Activated CD8-positive, alpha-beta T cell treated with anti-CD3 and anti-CD28 coated beads for 36 hours (primary cell): ENCODE data around the gene TLCD1. TPM values are rescaled to one million over a fixed set of nuclear protein-coding genes. Genes with fewer than 3 reads are reported as not detected.

ENCODE experiments used
- ATAC-seq: fragments of 200-7000 bp; cut with Tn5 transposase; one replicate; pipeline ENCODE4 v1.10.0; 2021; ENCODE audit warnings: mild to moderate bottlenecking, moderate library complexity
- CTCF ChIA-PET: fragments of 350-600 bp; sonication (Branson Sonifier 250); formaldehyde crosslinking; loops from one replicate; lab custom pipeline; 2021; ENCODE audit warnings: antibody characterized with exemption; lab: Charles Lee
- POLR2A ChIA-PET: fragments of 350-600 bp; sonication (Branson Sonifier 250); formaldehyde crosslinking; loops from one replicate; lab custom pipeline; 2021; ENCODE audit warnings: antibody characterized with exemption; lab: Charles Lee
- DNase-seq: peaks from one replicate; pipeline ENCODE4 v3.0.0-alpha.2; 2020
- H3K27ac Mint-ChIP-seq: one replicate; pipeline ENCODE4 v1.8.0; 2021; ENCODE audit warnings: mild to moderate bottlenecking, mixed read lengths
- H3K27me3 Mint-ChIP-seq: one replicate; pipeline ENCODE4 v1.8.0; 2021; ENCODE audit warnings: mixed read lengths
- H3K36me3 Mint-ChIP-seq: one replicate; pipeline ENCODE4 v1.8.0; 2021; ENCODE audit warnings: low read depth, mixed read lengths
- H3K4me1 Mint-ChIP-seq: one replicate; pipeline ENCODE4 v1.8.0; 2021; ENCODE audit warnings: low read depth, mixed read lengths
- H3K4me3 Mint-ChIP-seq: one replicate; pipeline ENCODE4 v1.8.0; 2021; ENCODE audit warnings: mild to moderate bottlenecking, moderate library complexity, mixed read lengths
- H3K9me3 Mint-ChIP-seq: one replicate; pipeline ENCODE4 v1.8.0; 2021; ENCODE audit warnings: mixed read lengths
- intact Hi-C: fragments of 100-400 bp; cut with micrococcal nuclease; formaldehyde crosslinking; loops from one replicate; pipeline ENCODE4 v1.10.0; 2022
- total RNA-seq, 2 experiments: library from RNA; stranded (reverse); gene quantifications; one replicate each; pipeline ENCODE4 v1.2.3, GENCODE V29; 2021
- TF ChIP-seq, protein P1 (sequence below): fragments of 200-600 bp; IDR thresholded peaks from one replicate; pipeline ENCODE4 v1.8.0; 2022; ENCODE audit warnings: antibody characterized with exemption, mild to moderate bottlenecking

Gene TLCD1
- total RNA-seq, 2 experiments from 2014 or later = 6.5 to 8.7 TPM

DNA sequence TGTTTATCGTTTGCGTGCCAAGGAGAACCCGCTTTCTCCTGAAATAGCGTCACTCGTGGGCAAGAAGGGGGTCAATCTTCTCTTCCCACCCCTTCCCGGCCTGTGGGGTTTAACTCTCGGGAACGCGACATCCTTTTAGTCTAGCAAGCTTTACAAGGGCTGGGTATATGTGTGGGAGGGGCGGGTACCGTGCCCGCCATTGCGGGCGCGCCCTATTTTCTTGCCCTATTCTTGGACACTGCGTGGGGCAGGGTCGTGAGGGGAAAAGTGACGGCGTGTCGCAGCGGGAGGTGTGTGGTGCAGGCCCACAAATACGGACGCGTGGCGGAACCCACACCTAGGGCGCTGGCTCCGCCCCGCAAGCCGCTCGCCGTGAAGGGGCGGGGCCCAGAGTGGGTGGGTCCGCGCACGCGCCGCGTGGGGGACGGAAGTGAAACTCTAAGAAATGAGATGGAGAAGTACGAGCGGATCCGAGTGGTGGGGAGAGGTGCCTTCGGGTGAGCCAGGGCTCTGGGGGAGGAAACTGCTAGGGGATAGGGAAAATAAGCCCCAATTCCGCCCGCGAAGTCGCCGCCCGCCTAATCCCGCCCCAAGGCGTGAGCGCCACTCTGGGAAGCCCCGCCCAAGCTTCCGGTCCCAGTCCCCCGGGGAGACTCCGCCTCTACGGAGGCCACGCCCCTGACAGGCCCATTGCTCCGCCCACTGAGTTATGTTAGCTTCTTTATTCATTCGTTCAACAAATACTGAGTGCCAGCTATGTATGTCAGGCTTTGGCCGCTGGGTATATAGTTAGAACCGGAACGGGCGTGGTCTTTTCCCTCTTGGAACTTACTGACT is 2.5 kb upstream of the TLCD1 start, which contains the start of gene NEK8:
TSS of gene NEK8 (plus strand) at position 425 of the 837 bp plus-strand sequence. CDS start at position 451, 26 bp downstream.
- Mint-ChIP-seq H3K27ac (peak within 1 kb of the TSS; percentile 99), H3K27me3 (no peaks in the 10 kb centered on the region), H3K4me1 (peaks cover 29% of the 10 kb centered on the region), H3K9me3 (no peaks in the 10 kb centered on the region), H3K4me3 (peak within 1 kb of the TSS; percentile 100), H3K36me3 (peaks cover 24% of the 10 kb centered on the region)
- DNase-seq (peak; percentile 100), ATAC-seq (peak; percentile 61)
- TF ChIP-seq, protein P1, sequence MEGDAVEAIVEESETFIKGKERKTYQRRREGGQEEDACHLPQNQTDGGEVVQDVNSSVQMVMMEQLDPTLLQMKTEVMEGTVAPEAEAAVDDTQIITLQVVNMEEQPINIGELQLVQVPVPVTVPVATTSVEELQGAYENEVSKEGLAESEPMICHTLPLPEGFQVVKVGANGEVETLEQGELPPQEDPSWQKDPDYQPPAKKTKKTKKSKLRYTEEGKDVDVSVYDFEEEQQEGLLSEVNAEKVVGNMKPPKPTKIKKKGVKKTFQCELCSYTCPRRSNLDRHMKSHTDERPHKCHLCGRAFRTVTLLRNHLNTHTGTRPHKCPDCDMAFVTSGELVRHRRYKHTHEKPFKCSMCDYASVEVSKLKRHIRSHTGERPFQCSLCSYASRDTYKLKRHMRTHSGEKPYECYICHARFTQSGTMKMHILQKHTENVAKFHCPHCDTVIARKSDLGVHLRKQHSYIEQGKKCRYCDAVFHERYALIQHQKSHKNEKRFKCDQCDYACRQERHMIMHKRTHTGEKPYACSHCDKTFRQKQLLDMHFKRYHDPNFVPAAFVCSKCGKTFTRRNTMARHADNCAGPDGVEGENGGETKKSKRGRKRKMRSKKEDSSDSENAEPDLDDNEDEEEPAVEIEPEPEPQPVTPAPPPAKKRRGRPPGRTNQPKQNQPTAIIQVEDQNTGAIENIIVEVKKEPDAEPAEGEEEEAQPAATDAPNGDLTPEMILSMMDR = no peak
- POLR2A ChIA-PET = interaction anchor here (0.7 to 11.5 kb wide), 10 partner anchors 9 to 224 kb away, joined by 3 to 480 read pairs (median 8); partner anchors contain the start of genes DHRS13, FLOT2, PHF12 and PROCA1
- CTCF ChIA-PET = interaction anchor here (0.9 to 13.9 kb wide), 16 partner anchors 9 to 388 kb away, joined by 3 to 609 read pairs (median 16); partner anchors contain the start of genes BLTP2, DHRS13, PHF12 and PROCA1
- intact Hi-C loops = loop anchor here (5.0 kb wide), 3 partner anchors 34 to 174 kb away; partner anchors contain the start of gene DHRS13

DNA sequence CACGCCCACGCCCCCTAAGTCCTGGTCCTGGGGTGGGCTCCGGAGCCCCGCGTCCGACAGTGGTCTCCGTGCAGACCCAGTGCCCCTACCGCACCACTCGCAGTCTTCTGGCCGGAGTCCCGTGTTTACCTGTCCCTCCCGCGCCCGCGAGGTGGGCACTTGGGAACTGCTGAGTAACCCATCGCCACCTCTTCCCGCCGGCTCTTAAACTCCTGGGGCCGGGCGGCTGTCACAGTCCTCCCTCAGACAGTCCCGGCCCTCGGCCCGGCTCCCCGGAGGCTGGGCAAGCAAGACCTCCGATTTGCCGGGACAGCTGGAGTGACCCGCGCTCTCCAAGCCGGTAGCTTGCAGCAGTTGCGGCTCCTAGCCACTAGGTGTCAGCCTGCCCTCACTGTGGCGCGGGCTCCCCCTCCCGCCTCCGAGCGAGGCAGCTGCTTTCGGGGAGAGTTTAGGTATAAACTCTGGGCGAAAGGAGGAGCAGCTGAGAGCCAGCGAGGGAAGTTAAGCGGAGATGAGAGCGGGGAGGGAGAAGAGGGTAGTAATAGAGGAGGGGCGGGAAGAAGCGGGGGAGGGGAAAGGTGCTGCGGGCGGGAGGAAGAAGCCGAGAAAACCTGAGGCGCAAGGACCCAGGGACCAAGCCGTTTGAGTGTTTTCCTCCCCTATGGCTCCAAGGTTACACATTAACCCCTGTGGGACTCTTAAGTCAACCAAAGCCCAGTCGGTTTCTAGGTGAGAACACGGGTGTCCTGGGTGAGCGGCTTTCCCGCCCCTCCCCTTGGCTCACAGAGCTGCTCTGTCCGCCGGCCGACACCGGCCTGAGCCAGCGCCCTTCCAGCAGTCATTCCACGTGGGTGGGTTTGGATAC is 826 bp upstream of the TLCD1 start:
- Mint-ChIP-seq H3K4me3 (peak overlapping the region; percentile 100), H3K4me1 (peaks cover 39% of the 10 kb centered on the region), H3K36me3 (peaks cover 39% of the 10 kb centered on the region), H3K27me3 (no peaks in the 10 kb centered on the region), H3K9me3 (no peaks in the 10 kb centered on the region), H3K27ac (peak overlapping the region; percentile 99)
- intact Hi-C loops = loop anchor here (1.0 to 5.0 kb wide), 5 partner anchors 23 to 222 kb away; partner anchors contain the start of gene DHRS13
- TF ChIP-seq, protein P1 = peak; percentile 100
- peak; percentile 50 for ATAC-seq
- ChIA-PET CTCF (interaction anchor here (0.6 to 13.9 kb wide), 57 partner anchors 8 to 413 kb away, joined by 3 to 609 read pairs (median 5); partner anchors contain the start of genes BLTP2, DHRS13, FAM222B and FLOT2), POLR2A (interaction anchor here (0.7 to 11.5 kb wide), 26 partner anchors 7 to 225 kb away, joined by 3 to 480 read pairs (median 4); partner anchors contain the start of genes BLTP2, FAM222B, FLOT2 and PHF12)
- DNase-seq = peak; percentile 95

DNA sequence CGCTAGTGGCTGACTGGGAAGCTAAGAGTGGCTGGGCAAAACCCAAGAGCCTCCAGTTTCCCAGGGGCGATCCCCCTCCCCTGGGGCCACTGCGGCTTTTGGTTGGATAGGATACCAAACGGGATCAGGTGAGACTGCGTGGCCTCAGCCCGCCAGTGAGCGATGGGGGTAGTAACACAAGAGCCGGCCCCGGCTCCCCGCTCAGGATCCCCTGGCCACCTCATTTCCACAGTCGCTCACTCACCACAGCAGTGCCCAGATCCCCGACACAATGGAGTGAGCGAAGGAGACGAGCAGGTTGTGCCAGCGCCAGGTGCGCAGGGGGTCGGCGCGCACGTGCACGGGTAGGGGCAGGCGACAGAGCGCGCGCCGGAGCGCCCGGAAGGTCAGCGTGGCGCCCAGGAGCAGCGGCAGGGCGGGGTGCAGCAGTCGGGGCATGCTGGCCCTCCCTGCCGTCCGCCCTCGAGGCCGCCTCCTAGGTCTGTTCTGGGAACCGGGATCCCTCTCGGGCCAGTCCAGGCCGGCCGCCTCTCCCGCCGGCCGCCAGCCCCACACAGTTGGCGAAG is 290 bp downstream of the TLCD1 start:
- H3K9me3 Mint-ChIP-seq = no peaks in the 10 kb centered on the region
- no peaks in the 10 kb centered on the region for H3K27me3 Mint-ChIP-seq
- TF ChIP-seq, protein P1 = no peak
- peak overlapping the region; percentile 89 for H3K27ac Mint-ChIP-seq
- DNase-seq = peak; percentile 68
- peaks cover 50% of the 10 kb centered on the region for H3K36me3 Mint-ChIP-seq
- H3K4me1 Mint-ChIP-seq = peaks cover 39% of the 10 kb centered on the region
- ATAC-seq = peak; percentile 2
- CTCF ChIA-PET = interaction anchor here (1.0 to 13.9 kb wide), 30 partner anchors 9 to 386 kb away, joined by 3 to 609 read pairs (median 11); partner anchors contain the start of genes BLTP2, DHRS13, FAM222B and FLOT2
- POLR2A ChIA-PET = interaction anchor here (0.6 to 11.5 kb wide), 22 partner anchors 12 to 228 kb away, joined by 3 to 480 read pairs (median 4); partner anchors contain the start of genes BLTP2, DHRS13, FAM222B and PHF12
- intact Hi-C loops = loop anchor here (2.0 to 5.0 kb wide), 4 partner anchors 37 to 223 kb away; partner anchors contain the start of gene DHRS13
- H3K4me3 Mint-ChIP-seq = peak overlapping the region; percentile 100

GRCh38 chr17:28725166-28725659 is 820 bp downstream of the TLCD1 start:
- Mint-ChIP-seq H3K4me1 (peaks cover 39% of the 10 kb centered on the region), H3K9me3 (no peaks in the 10 kb centered on the region), H3K4me3 (peak overlapping the region; percentile 100), H3K27me3 (no peaks in the 10 kb centered on the region), H3K27ac (peak overlapping the region; percentile 89), H3K36me3 (peaks cover 55% of the 10 kb centered on the region)
- DNase-seq (peak; percentile 56), ATAC-seq (no peak)
- CTCF ChIA-PET = interaction anchor here (2.3 to 13.9 kb wide), 6 partner anchors 13 to 177 kb away, joined by 19 to 609 read pairs (median 27); partner anchors contain the start of genes BLTP2, DHRS13, PROCA1 and TRAF4
- POLR2A ChIA-PET = interaction anchor here (0.6 to 11.5 kb wide), 20 partner anchors 12 to 339 kb away, joined by 3 to 480 read pairs (median 4); partner anchors contain the start of genes BLTP2, DHRS13, PHF12 and PROCA1
- intact Hi-C loops = loop anchor here (5.0 kb wide), 3 partner anchors 37 to 177 kb away; partner anchors contain the start of gene DHRS13
- TF ChIP-seq, protein P1 = no peak
